ENCODE measurements around the gene FRAT2.
A peak's percentile ranks its signal among the peaks of the same experiment; 100 is the strongest.
"Not testable (repeated sequence)": the region's sequence is repeated elsewhere in the genome, so short reads cannot be mapped to it uniquely, and the experiment has no call there.

Gene FRAT2

GRCh38 chr10:97356918-97357317 is 22.4 kb upstream of the FRAT2 start:
- Histone ChIP-seq H3K27ac (ENCODE audit: insufficient read depth, low read depth, low read length, poor library complexity, severe bottlenecking) (no peak overlapping the region), H3K9me3 (ENCODE audit: control insufficient read depth, low read length) (no peaks in the 10 kb centered on the region), H3K36me3 (ENCODE audit: control insufficient read depth, insufficient read depth, low read length) (peaks cover 5% of the 10 kb centered on the region), H3K4me1 (ENCODE audit: control insufficient read depth, insufficient read depth, low read length) (no peaks in the 10 kb centered on the region), H3K4me3 (ENCODE audit: insufficient read depth, low read depth, low read length) (no peak overlapping the region), H3K27me3 (ENCODE audit: control insufficient read depth, insufficient read depth, low read length, poor library complexity, severe bottlenecking) (no peaks in the 10 kb centered on the region)
- WGBS, 2 experiments: 78 to 82% methylated on average over 7 of the region's 7 CpGs

- no peaks in the 10 kb centered on the region for H3K4me1 ChIP-seq (ENCODE audit: control insufficient read depth, insufficient read depth, low read length)
- WGBS, 2 experiments: 91% methylated on average over 6 of the region's 6 CpGs
- H3K4me3 ChIP-seq (ENCODE audit: insufficient read depth, low read depth, low read length): no peak overlapping the region
- no peaks in the 10 kb centered on the region for H3K27me3 ChIP-seq (ENCODE audit: control insufficient read depth, insufficient read depth, low read length, poor library complexity, severe bottlenecking)
- H3K9me3 ChIP-seq (ENCODE audit: control insufficient read depth, low read length): no peaks in the 10 kb centered on the region
- peaks cover 5% of the 10 kb centered on the region for H3K36me3 ChIP-seq (ENCODE audit: control insufficient read depth, insufficient read depth, low read length)
- H3K27ac ChIP-seq (ENCODE audit: insufficient read depth, low read depth, low read length, poor library complexity, severe bottlenecking): no peak overlapping the region
These were observed 21.9 kb upstream of the FRAT2 start for GRCh38 chr10:97356318-97356914.

- Histone ChIP-seq H3K9me3 (ENCODE audit: control insufficient read depth, low read length) (no peaks in the 10 kb centered on the region), H3K36me3 (ENCODE audit: control insufficient read depth, insufficient read depth, low read length) (peaks cover 5% of the 10 kb centered on the region), H3K4me3 (ENCODE audit: insufficient read depth, low read depth, low read length) (no peak overlapping the region), H3K27ac (ENCODE audit: insufficient read depth, low read depth, low read length, poor library complexity, severe bottlenecking) (no peak overlapping the region), H3K4me1 (ENCODE audit: control insufficient read depth, insufficient read depth, low read length) (no peaks in the 10 kb centered on the region), H3K27me3 (ENCODE audit: control insufficient read depth, insufficient read depth, low read length, poor library complexity, severe bottlenecking) (no peaks in the 10 kb centered on the region)
- 81 to 86% methylated on average over 5 of the region's 5 CpGs for WGBS, 2 experiments
These were observed 21.0 kb upstream of the FRAT2 start for GRCh38 chr10:97355571-97355975.

DNA sequence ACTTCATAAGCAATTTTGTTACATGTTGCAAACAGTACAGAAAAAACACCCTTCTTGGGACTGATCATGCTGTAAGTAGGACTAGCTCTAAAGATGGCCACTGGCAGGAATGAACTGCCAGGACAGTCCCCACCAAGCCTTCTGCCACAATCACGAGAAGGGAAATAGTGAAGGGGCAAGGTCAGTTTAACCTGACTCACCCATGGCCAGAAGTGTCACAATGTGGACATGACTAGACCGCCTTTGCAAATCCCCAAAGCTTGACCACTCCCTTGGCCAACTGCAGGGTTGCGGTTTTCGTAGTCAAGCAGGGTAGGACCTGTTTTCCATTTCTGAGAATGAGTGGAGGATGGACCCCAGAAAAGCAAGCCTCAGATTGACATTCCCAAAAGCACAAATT is 19.4 kb upstream of the FRAT2 start:
- H3K27me3 ChIP-seq (ENCODE audit: control insufficient read depth, insufficient read depth, low read length, poor library complexity, severe bottlenecking): no peaks in the 10 kb centered on the region
- H3K4me1 ChIP-seq (ENCODE audit: control insufficient read depth, insufficient read depth, low read length): no peaks in the 10 kb centered on the region
- H3K9me3 ChIP-seq (ENCODE audit: control insufficient read depth, low read length): no peaks in the 10 kb centered on the region
- H3K27ac ChIP-seq (ENCODE audit: insufficient read depth, low read depth, low read length, poor library complexity, severe bottlenecking): no peak overlapping the region
- WGBS, 2 experiments: 97 to 98% methylated on average over 4 of the region's 4 CpGs
- peaks cover 3% of the 10 kb centered on the region for H3K36me3 ChIP-seq (ENCODE audit: control insufficient read depth, insufficient read depth, low read length)
- no peak overlapping the region for H3K4me3 ChIP-seq (ENCODE audit: insufficient read depth, low read depth, low read length)

DNA sequence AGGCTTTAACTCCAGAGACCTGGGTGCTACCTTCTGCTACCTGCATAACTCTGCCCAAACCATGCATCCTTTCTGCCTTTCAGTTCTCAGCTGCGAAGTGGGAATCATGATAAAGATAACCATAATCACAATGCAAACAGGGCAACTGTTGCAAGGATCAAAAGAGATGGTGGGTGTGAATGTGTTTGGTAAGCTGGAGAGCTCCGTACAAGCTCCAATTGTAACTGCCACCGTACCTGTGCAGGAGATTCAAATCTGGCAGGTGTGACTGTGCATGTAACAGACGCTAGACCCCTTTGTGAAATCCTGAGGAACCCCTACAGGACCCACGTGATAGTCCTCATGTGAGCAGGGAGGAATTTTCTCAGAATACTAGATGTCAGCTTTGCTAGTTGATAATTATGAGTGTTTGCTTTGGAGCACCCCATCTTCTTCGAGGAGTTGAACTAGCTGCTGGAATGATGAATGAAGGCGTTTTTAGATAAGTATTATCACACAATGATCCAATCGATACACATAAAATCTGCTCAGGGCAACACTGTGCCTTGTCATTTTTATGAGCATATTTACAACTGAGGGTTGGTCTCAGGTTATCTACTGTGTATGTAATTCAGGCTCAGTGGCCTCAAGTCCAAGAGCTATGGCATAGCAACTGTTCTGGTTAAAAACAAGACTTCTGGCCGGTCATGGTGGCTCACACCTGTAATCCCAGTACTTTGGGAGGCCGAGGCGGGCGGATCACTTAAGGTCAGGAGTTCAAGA is 15.4 kb upstream of the FRAT2 start:
- H3K4me1 ChIP-seq (ENCODE audit: control insufficient read depth, insufficient read depth, low read length): no peaks in the 10 kb centered on the region
- H3K27me3 ChIP-seq (ENCODE audit: control insufficient read depth, insufficient read depth, low read length, poor library complexity, severe bottlenecking): no peaks in the 10 kb centered on the region
- no peaks in the 10 kb centered on the region for H3K36me3 ChIP-seq (ENCODE audit: control insufficient read depth, insufficient read depth, low read length)
- no peak overlapping the region for H3K27ac ChIP-seq (ENCODE audit: insufficient read depth, low read depth, low read length, poor library complexity, severe bottlenecking)
- 89 to 92% methylated on average over 12 of the region's 12 CpGs for WGBS, 2 experiments
- no peak overlapping the region for H3K4me3 ChIP-seq (ENCODE audit: insufficient read depth, low read depth, low read length)
- no peaks in the 10 kb centered on the region for H3K9me3 ChIP-seq (ENCODE audit: control insufficient read depth, low read length)

DNA sequence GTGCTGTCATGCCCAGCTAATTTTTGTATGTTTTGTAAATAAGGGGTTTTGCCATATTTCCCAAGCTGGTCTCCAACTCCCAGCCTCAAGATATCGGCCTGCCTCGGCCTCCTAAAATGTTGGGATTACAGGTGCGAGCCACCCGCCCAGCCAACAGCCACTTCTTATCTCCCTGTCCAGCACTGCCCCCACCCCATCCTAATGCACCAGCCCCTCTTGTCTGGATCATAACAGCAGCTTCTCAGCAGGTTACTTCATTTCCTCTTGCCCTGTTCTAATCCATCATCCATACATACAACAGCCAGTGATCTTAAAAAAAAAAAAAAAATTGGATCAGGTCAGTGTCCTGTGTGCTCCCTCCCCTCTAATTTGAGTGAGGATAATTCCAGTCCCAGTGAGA is 12.8 kb upstream of the FRAT2 start:
- no peaks in the 10 kb centered on the region for H3K36me3 ChIP-seq (ENCODE audit: control insufficient read depth, insufficient read depth, low read length)
- H3K4me3 ChIP-seq (ENCODE audit: insufficient read depth, low read depth, low read length): no peak overlapping the region
- whole genome bisulfite sequencing, 2 experiments: 92 to 94% methylated on average over 4 of the region's 4 CpGs

DNA sequence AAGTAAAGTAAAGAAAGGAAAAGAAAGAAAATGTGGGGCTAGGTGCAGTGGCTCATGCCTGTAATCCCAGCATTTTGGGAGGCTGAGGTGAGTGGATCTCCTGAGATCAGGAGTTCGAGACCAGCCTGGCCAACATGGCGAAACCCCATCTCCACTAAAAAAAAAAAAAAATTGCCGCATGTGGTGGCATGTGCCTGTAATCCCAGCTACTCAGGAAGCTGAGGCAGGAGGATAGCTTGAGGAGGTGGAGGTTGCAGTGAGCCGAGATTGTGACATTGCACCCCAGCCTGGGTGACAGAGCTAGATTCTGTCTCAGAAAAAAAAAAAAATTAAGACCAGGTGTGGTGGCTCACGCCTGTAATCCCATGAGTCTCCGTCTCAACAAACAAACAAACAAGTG is 9.1 kb upstream of the FRAT2 start:
- H3K36me3 ChIP-seq (ENCODE audit: control insufficient read depth, insufficient read depth, low read length); H3K4me1 ChIP-seq (ENCODE audit: control insufficient read depth, insufficient read depth, low read length); H3K4me3 ChIP-seq (ENCODE audit: insufficient read depth, low read depth, low read length); H3K27me3 ChIP-seq (ENCODE audit: control insufficient read depth, insufficient read depth, low read length, poor library complexity, severe bottlenecking); H3K9me3 ChIP-seq (ENCODE audit: control insufficient read depth, low read length); H3K27ac ChIP-seq (ENCODE audit: insufficient read depth, low read depth, low read length, poor library complexity, severe bottlenecking): not testable (repeated sequence)
- 90 to 95% methylated on average over 6 of the region's 6 CpGs for WGBS, 2 experiments

More for the DNA sequence above, 12.8 kb upstream of the FRAT2 start:
- Histone ChIP-seq H3K27me3 (ENCODE audit: control insufficient read depth, insufficient read depth, low read length, poor library complexity, severe bottlenecking) (no peaks in the 10 kb centered on the region), H3K27ac (ENCODE audit: insufficient read depth, low read depth, low read length, poor library complexity, severe bottlenecking) (no peak overlapping the region), H3K4me1 (ENCODE audit: control insufficient read depth, insufficient read depth, low read length) (no peaks in the 10 kb centered on the region), H3K9me3 (ENCODE audit: control insufficient read depth, low read length) (no peaks in the 10 kb centered on the region)

GRCh38 chr10:97341416-97341815 is 6.9 kb upstream of the FRAT2 start:
- Histone ChIP-seq H3K9me3 (ENCODE audit: control insufficient read depth, low read length) (no peaks in the 10 kb centered on the region), H3K4me3 (ENCODE audit: insufficient read depth, low read depth, low read length) (no peak overlapping the region), H3K27me3 (ENCODE audit: control insufficient read depth, insufficient read depth, low read length, poor library complexity, severe bottlenecking) (peaks cover 17% of the 10 kb centered on the region), H3K4me1 (ENCODE audit: control insufficient read depth, insufficient read depth, low read length) (peaks cover 19% of the 10 kb centered on the region), H3K27ac (ENCODE audit: insufficient read depth, low read depth, low read length, poor library complexity, severe bottlenecking) (no peak overlapping the region), H3K36me3 (ENCODE audit: control insufficient read depth, insufficient read depth, low read length) (no peaks in the 10 kb centered on the region)
- 91 to 95% methylated on average over 2 of the region's 2 CpGs for WGBS, 2 experiments

DNA sequence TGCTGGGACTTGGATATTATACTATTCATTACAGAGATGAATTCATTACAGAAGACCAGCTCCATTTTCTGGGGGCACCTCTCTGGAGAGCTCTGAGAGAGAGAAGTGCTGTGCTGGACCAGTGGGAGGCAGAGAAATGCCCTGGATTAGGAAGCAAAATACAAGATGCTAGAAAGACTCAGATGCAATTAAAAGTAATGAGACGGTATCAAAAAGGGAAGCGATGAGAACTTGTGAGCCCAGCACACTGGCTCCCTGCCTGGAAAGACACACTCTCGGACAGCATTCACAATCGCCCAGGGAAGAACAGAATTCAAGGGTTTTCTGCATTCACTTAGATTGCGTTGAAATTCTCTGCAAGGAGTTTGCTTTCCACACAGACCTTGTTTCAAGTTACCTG is 3.5 kb upstream of the FRAT2 start:
- 46 to 48% methylated on average over 5 of the region's 5 CpGs for WGBS, 2 experiments
- no peak overlapping the region for H3K4me3 ChIP-seq (ENCODE audit: insufficient read depth, low read depth, low read length)
- no peaks in the 10 kb centered on the region for H3K36me3 ChIP-seq (ENCODE audit: control insufficient read depth, insufficient read depth, low read length)
- no peaks in the 10 kb centered on the region for H3K9me3 ChIP-seq (ENCODE audit: control insufficient read depth, low read length)
- H3K27me3 ChIP-seq (ENCODE audit: control insufficient read depth, insufficient read depth, low read length, poor library complexity, severe bottlenecking): peaks cover 40% of the 10 kb centered on the region
- H3K4me1 ChIP-seq (ENCODE audit: control insufficient read depth, insufficient read depth, low read length): peaks cover 20% of the 10 kb centered on the region
- H3K27ac ChIP-seq (ENCODE audit: insufficient read depth, low read depth, low read length, poor library complexity, severe bottlenecking): no peak overlapping the region

DNA sequence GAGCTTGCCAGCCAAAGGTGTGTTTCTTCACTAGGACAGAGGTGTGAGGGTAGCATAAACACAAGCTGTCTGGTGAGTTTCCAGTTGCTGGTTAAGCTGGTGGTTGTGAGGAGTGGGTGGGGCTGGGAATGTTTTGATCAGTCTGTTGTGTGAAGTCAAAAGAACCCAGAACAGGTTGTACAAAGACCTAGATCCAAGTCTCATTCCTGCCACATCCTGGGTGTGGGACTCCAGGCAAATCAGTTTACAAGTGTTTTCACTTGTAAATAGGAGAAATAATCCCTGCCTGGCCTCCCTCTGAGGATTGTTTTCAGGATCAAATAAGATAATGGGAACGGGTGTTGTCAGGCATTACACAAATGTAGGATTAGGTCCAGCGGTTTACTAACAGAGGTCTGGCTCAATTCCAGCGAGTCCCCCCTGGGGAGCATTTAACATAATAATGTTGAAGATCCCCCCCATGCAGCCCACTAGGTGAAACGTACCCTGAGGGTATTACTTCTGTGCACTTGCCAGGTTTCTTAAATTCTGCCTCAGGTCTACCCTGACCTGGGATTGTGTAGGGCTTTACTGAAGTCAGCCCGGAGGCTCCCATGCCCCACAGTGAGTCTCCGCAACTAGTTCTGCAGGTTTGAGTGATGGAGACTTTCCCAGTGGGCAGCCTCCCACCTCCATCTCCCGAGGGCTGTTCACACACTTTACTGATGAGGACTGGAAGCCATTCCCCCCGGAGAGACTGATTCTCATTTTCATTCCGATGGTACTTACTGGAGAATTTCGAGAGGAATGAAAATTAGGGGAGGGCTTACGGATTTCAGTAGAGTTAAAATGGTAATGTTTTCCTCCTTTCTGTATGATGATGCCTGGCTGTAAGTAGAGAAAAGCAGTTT is 2.7 kb upstream of the FRAT2 start:
- WGBS, 2 experiments: 1% methylated on average over 11 of the region's 11 CpGs
- H3K9me3 ChIP-seq (ENCODE audit: control insufficient read depth, low read length): no peaks in the 10 kb centered on the region
- peak overlapping the region; percentile 47 for H3K27ac ChIP-seq (ENCODE audit: insufficient read depth, low read depth, low read length, poor library complexity, severe bottlenecking)
- H3K4me3 ChIP-seq (ENCODE audit: insufficient read depth, low read depth, low read length): no peak overlapping the region
- peaks cover 20% of the 10 kb centered on the region for H3K4me1 ChIP-seq (ENCODE audit: control insufficient read depth, insufficient read depth, low read length)
- H3K27me3 ChIP-seq (ENCODE audit: control insufficient read depth, insufficient read depth, low read length, poor library complexity, severe bottlenecking): peaks cover 49% of the 10 kb centered on the region
- no peaks in the 10 kb centered on the region for H3K36me3 ChIP-seq (ENCODE audit: control insufficient read depth, insufficient read depth, low read length)
